ENCODE measurements around the gene KRT40.

GRCh38 chr17:40997361-40997760 lies 13.2 kb upstream of the KRT40 start:
- no peak for TF ChIP-seq CTCF (IDR thresholded peaks at IDR 0.05; ENCODE audit: low read depth, low read length)
- no peak for TF ChIP-seq EZH2phosphoT487 (IDR thresholded peaks at IDR 0.05; ENCODE audit: low read depth)
